HL-60/S4 treated with phorbol 12-myristate 13-acetate at 8.2 ng/mL for 4 days and 3 days (cell line): ENCODE measurements around the gene KIRREL3.

Source experiments
- in situ Hi-C: fragments of 300-500 bp; cut with MboI; formaldehyde crosslinking; loops from 2 replicates; pipeline ENCODE4 v1.15.0; 2022; ENCODE audit warnings: low sequenced_read_pairs

KIRREL3 gene

GRCh38 chr11:126523441-126524205 is 476.9 kb downstream of the KIRREL3 start:
- in situ Hi-C loops = no loop called here

DNA sequence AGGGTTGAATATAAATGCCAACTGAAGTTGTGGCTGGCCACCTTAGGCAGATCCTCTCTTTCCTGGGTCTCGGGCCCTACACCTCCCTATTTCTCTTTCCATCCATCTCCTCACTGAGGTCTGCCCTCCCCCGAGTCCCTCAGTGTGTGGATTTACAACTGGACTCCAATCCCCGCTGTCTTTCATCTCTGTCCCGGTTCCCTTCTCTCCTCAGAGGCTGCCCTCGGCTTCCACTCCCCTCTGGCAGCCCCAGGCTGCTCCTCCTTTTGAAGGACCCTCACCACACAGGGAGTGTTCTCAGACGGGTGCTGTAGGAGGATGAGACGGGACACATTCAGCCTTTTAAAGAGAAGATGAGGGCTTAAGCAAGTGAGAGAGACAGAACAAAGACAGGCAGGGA is 478.0 kb downstream of the KIRREL3 start:
- in situ Hi-C loops = no loop called here

DNA sequence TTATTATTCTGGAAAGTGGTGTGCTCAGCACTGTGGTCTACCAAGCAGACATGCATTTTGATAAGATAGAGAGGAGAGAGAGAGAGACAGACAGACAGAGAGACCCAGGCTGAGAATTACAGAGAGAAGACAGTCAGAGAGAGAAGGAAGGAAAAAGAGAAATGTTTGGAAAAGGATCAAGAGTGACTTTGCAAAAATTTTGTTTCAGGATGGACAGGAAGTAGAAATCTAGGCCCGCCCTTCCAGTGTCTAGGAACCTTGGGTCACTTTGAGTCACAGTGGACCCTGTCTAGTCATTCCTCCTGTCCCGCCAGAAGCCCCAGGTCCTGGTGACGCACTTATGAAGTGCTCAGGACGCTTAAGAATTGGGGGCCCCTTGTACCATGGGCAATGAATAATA is 478.4 kb downstream of the KIRREL3 start:
- in situ Hi-C loops = no loop called here

GRCh38 chr11:126521196-126521595 is 479.4 kb downstream of the KIRREL3 start:
- in situ Hi-C loops = no loop called here

DNA sequence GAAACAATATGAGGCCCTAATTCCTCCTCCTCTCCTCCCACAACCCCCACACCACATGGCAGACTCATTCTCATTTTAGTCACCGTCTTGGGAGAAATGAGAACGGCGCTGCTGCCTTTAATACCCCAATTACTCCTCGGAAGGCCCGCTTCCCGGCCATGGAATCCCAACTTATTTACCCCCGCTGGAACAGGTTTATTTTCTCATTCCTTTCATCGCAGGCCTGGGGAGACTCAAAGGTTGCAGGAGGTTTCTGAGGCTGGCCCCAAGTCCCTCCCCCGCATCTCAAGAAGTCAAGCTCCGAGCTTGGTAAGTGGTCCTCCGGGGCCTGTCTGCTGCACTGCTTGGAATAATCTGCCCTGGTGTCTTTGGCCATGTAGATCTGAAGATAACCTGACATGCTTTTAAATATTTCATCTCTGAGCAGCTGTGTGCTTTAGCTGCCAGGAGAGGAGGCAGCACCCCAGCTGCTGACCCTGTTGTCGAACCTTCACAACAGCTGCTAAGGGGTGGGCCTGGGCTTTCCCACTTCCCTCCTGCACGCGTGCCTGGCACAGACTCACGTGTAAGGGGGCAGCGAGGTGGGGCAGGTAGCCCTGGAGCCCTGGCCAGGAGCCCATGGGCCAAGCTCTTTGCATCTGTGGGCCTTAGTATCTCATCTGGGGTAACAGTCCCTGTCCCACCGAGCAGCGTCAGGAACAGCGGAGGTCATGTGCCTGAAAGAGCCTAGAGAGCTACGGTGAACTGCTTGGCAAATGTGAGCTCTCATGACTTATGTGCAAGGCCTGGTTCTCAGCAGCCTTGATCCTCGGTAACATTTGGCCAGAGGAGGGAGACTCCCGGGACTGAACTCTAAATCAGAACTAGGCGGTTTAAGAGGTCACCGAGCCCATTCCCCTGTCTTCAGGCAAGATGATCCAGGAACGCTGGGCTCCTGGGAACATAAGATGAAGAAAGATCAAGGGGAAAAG is 480.5 kb downstream of the KIRREL3 start:
- in situ Hi-C loops = no loop called here

- in situ Hi-C loops = no loop called here
Observed at GRCh38 chr11:126518972-126519690, 481.4 kb downstream of the KIRREL3 start.

- in situ Hi-C loops = no loop called here
Observed at GRCh38 chr11:126518071-126518971, 482.2 kb downstream of the KIRREL3 start.

GRCh38 chr11:126515501-126515900 is 485.1 kb downstream of the KIRREL3 start:
- in situ Hi-C loops = no loop called here

- in situ Hi-C loops = no loop called here
Observed at GRCh38 chr11:126514061-126514693, 486.4 kb downstream of the KIRREL3 start.

DNA sequence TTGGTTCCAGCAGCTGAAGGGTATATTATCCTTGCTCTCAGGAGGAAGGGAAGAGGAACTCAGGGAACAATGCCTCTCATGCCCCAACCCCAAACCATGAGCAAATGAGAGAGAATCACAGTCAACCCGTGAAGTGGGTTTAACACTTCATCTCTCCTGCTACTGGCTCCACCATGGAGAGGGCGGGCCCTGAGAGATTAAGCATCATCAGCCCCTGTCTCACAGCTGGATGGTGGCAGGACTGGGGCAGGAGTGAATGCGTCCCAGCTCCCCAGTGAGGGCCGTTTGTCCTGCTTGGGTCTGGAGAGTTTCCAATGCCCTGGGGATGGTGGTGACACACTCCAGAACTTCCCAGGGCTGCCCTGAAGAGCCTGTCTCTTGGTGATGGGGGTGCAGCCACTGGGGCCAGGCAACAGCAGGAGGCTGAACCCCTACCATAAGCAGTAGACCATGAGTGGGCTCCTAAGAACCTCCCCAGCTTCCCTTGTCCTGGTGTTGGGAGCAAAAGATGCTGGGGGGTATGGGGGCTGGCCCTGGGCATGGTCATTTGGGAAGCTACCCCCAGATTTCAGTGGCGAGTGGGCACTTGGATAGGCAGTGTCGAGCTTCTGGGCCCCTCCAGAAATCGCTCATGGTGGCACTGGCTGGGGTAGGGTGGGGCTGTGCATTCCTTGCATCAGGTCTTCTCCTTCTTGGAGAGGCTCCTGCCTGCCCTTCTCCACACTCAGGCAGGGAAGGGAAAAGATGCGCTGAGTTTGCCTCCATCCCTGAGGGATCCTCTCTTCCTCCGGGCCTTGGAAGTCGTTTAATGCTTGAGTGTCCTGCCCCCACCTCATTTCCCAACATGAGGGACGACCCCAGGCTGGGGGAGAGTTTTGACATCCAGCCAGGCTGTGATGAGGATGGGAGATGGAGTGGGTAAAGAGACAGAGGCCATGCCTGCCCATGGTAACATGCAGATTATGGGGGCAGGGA is 487.5 kb downstream of the KIRREL3 start:
- in situ Hi-C loops = no loop called here

DNA sequence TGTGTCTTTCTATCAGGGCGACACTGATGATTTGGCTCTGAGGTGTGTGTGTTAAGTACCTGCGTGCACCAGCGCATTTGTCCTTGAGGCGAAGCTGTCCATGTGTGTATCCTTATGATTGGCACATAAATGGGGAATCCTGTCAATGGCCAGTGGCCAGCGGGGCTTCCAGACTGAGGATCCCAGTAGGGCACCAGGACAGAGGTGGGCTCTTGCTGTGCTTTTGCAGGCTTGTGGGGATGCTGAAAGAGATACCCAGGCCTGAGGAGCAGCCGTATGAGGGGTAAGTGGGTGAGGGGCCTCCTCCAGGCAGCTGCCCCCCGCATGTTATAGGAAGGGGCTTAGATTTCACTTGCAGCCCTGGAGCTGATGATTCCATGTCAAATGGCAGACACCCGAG is 488.3 kb downstream of the KIRREL3 start:
- in situ Hi-C loops = no loop called here

GRCh38 chr11:126511475-126512115 is 489.0 kb downstream of the KIRREL3 start:
- in situ Hi-C loops = no loop called here

DNA sequence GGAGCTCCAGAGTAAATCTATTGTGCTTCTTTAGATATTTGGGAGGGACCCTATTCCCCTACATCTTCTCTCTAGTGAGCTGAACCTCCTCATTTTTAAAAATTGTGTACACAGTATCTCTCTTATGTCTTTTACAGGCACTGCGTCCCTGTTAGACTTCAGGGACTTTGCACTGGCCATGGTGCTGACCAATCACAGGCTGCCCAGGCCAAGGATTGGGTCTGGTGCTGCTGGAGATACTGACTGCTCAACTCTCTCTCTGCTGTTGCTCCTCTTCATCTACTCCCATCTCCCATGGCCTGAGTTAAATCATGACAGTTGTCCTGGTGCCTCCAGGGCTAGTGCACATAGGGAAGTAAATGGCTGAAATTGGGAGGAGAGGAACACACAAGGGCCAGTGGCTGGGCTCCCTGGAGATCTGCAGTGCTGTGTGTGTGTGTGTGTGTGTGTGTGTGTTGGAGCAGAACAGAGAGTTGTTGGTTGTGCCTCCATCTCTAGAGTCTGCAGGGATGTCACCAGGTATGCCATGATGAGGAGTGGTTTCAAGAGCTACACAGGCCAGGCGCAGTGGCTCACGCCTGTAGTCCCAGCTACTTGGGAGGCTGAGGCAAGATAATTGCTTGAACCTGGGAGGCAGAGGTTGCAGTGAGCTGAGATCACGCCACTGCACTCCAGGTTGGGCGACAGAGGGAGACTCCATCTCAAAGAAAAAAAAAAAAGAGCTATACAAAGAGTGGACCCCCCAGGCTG is 489.8 kb downstream of the KIRREL3 start:
- in situ Hi-C loops = no loop called here

- in situ Hi-C loops = no loop called here
Observed at GRCh38 chr11:126507646-126508045, 492.9 kb downstream of the KIRREL3 start.

DNA sequence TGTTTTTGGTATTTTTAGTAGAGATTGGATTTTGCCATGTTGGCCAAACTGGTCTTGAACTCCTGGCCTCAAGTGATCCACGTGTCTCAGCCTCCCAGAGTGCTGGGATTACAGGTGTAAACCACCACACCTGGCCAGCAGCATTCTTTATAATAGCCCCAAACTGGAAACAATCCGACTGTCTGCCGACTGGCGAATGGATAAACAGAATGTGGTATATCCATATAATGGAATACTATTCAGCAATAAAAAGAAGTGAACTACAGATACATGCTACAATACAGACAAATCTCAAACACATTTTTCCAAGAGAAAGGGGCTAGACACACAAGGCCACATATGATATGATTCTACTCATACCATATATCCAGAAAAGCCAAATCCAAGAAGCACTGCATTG is 493.8 kb downstream of the KIRREL3 start:
- in situ Hi-C loops = no loop called here

DNA sequence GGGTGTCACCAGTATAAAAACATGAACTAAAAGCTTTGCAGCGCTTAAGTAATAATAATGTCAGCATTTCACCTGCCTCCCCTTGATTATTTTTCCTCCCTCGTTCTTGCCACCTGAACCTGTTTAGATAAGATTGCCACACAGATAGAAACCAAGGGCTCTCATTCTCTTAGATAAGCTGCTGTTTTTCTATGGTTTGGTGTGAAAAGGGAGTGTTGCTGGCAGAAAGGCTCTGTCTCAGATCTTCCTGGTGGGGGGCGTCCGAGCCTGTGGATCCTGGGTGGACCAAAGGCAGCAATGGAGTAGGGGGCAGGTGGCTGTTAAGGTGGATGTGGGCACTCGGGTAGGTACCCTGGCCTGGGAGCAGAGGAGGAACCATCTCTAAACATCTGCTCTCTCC is 497.6 kb downstream of the KIRREL3 start:
- in situ Hi-C loops = no loop called here

- in situ Hi-C loops = no loop called here
Observed at GRCh38 chr11:126502159-126502558, 498.4 kb downstream of the KIRREL3 start.
